Stimulated activated CD4-positive, alpha-beta T cell treated with anti-CD3 and anti-CD28 coated beads, Interleukin-1b, Interleukin-23, amount 100 ng/mL, for 1 hour (primary cell): Measurements from ENCODE around the gene ZNF337.
"Not testable (repeated sequence)": the region's sequence is repeated elsewhere in the genome, so short reads cannot be mapped to it uniquely, and the experiment has no call there.

ENCODE experiments used
- DNase-seq, 2 donors: peaks; one replicate each; pipeline ENCODE4 v3.0.0-alpha.2; 2020; ENCODE audit warnings: low read depth in 2 of 2

ZNF337 gene

GRCh38 chr20:25696371-25697131, at the start of gene ZNF337:
Gene ZNF337, minus strand, starts transcription at chr20:25696853. Its CDS starts 10,436 bp downstream, at chr20:25686417.
- DNase-seq, result peak; percentile 75 to 86

GRCh38 chr20:25745738-25746137, 49.1 kb upstream of the ZNF337 start:
- DNase-seq, result no peak

GRCh38 chr20:25745100-25745499, 48.4 kb upstream of the ZNF337 start:
- no peak for DNase-seq

- no peak for DNase-seq
Measured at GRCh38 chr20:25744261-25744660, 47.6 kb upstream of the ZNF337 start.

- DNase-seq, result no peak
Measured at GRCh38 chr20:25741088-25741487, 44.4 kb upstream of the ZNF337 start.

GRCh38 chr20:25739615-25740320, 43.1 kb upstream of the ZNF337 start:
- DNase-seq, result no peak

GRCh38 chr20:25738198-25738597, 41.5 kb upstream of the ZNF337 start:
- DNase-seq, result no peak

- no peak for DNase-seq
Measured at GRCh38 chr20:25733903-25734302, 37.2 kb upstream of the ZNF337 start.

- no peak for DNase-seq
Measured at GRCh38 chr20:25730862-25731261, 34.2 kb upstream of the ZNF337 start.

- DNase-seq, result no peak
Measured at GRCh38 chr20:25726357-25726756, 29.7 kb upstream of the ZNF337 start.

GRCh38 chr20:25725639-25726038, 29.0 kb upstream of the ZNF337 start:
- DNase-seq, result no peak

GRCh38 chr20:25723975-25724374, 27.3 kb upstream of the ZNF337 start:
- no peak for DNase-seq

- DNase-seq, result no peak
Measured at GRCh38 chr20:25720285-25720684, 23.6 kb upstream of the ZNF337 start.

GRCh38 chr20:25718896-25719809, 22.5 kb upstream of the ZNF337 start:
- not testable (repeated sequence) for DNase-seq

GRCh38 chr20:25707695-25708094, 11.0 kb upstream of the ZNF337 start:
- DNase-seq, result no peak

- no peak for DNase-seq
Measured at GRCh38 chr20:25706793-25707192, 10.1 kb upstream of the ZNF337 start.

- DNase-seq, result no peak
Measured at GRCh38 chr20:25705830-25706351, 9.2 kb upstream of the ZNF337 start.

GRCh38 chr20:25704303-25704702, 7.7 kb upstream of the ZNF337 start:
- not testable (repeated sequence) for DNase-seq

- DNase-seq, result not testable (repeated sequence)
Measured at GRCh38 chr20:25700835-25701234, 4.2 kb upstream of the ZNF337 start.

- DNase-seq, result no peak
Measured at GRCh38 chr20:25699914-25700313, 3.3 kb upstream of the ZNF337 start.

- DNase-seq, result no peak
Measured at GRCh38 chr20:25697132-25697446, 436 bp upstream of the ZNF337 start.
